ENCODE measurements around the gene EGFR.

DNA sequence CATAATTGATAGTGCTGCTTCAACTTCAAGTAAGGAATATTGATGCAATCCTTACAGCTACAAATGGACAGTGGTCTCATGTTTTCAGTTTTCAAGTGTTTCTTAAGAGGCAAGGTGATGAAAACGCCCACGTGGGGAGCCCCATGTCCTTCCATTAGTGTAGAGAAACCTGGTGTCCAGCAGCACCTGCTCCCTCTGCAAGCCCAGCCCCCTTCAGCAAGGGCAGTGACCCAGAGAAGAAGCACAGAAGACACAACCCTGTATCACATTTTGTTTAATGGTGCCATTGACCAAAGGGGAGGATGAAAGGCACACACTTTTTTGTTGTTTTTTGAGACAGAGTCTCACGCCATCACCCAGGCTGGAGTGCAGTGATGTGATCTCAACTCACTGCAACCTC lies 143.7 kb downstream of the EGFR start:
- TF ChIP-seq SREBF2 (IDR thresholded peaks at IDR 0.05) (no peak), RARB (CRISPR knock-in tag; IDR thresholded peaks at IDR 0.05) (no peak), RAD21 (conservative IDR thresholded peaks at IDR 0.05 in 1 of 2, IDR thresholded peaks at IDR 0.05 in 1 of 2) (no peak), POLR2A (IDR thresholded peaks at IDR 0.05; ENCODE audit: low read length) (no peak), EP300 (IDR thresholded peaks at IDR 0.05) (no peak), MAFK (IDR thresholded peaks at IDR 0.05; ENCODE audit: partially characterized antibody) (no peak), CHD2 (IDR thresholded peaks at IDR 0.05; ENCODE audit: low read length, partially characterized antibody) (no peak), CEBPB (IDR thresholded peaks at IDR 0.05) (no peak), KDM1A (IDR thresholded peaks at IDR 0.05; ENCODE audit: low read depth) (no peak), POLR2AphosphoS2 (conservative IDR thresholded peaks at IDR 0.05; ENCODE audit: low read length) (no peak)
- TF ChIP-seq, protein P1, sequence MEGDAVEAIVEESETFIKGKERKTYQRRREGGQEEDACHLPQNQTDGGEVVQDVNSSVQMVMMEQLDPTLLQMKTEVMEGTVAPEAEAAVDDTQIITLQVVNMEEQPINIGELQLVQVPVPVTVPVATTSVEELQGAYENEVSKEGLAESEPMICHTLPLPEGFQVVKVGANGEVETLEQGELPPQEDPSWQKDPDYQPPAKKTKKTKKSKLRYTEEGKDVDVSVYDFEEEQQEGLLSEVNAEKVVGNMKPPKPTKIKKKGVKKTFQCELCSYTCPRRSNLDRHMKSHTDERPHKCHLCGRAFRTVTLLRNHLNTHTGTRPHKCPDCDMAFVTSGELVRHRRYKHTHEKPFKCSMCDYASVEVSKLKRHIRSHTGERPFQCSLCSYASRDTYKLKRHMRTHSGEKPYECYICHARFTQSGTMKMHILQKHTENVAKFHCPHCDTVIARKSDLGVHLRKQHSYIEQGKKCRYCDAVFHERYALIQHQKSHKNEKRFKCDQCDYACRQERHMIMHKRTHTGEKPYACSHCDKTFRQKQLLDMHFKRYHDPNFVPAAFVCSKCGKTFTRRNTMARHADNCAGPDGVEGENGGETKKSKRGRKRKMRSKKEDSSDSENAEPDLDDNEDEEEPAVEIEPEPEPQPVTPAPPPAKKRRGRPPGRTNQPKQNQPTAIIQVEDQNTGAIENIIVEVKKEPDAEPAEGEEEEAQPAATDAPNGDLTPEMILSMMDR (IDR thresholded peaks at IDR 0.05) = no peak
- TF ChIP-seq, protein P2, sequence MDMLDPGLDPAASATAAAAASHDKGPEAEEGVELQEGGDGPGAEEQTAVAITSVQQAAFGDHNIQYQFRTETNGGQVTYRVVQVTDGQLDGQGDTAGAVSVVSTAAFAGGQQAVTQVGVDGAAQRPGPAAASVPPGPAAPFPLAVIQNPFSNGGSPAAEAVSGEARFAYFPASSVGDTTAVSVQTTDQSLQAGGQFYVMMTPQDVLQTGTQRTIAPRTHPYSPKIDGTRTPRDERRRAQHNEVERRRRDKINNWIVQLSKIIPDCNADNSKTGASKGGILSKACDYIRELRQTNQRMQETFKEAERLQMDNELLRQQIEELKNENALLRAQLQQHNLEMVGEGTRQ (IDR thresholded peaks at IDR 0.05) = no peak
- TF ChIP-seq, protein P3, sequence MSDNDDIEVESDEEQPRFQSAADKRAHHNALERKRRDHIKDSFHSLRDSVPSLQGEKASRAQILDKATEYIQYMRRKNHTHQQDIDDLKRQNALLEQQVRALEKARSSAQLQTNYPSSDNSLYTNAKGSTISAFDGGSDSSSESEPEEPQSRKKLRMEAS (IDR thresholded peaks at IDR 0.05) = no peak
- TF ChIP-seq, protein P4, sequence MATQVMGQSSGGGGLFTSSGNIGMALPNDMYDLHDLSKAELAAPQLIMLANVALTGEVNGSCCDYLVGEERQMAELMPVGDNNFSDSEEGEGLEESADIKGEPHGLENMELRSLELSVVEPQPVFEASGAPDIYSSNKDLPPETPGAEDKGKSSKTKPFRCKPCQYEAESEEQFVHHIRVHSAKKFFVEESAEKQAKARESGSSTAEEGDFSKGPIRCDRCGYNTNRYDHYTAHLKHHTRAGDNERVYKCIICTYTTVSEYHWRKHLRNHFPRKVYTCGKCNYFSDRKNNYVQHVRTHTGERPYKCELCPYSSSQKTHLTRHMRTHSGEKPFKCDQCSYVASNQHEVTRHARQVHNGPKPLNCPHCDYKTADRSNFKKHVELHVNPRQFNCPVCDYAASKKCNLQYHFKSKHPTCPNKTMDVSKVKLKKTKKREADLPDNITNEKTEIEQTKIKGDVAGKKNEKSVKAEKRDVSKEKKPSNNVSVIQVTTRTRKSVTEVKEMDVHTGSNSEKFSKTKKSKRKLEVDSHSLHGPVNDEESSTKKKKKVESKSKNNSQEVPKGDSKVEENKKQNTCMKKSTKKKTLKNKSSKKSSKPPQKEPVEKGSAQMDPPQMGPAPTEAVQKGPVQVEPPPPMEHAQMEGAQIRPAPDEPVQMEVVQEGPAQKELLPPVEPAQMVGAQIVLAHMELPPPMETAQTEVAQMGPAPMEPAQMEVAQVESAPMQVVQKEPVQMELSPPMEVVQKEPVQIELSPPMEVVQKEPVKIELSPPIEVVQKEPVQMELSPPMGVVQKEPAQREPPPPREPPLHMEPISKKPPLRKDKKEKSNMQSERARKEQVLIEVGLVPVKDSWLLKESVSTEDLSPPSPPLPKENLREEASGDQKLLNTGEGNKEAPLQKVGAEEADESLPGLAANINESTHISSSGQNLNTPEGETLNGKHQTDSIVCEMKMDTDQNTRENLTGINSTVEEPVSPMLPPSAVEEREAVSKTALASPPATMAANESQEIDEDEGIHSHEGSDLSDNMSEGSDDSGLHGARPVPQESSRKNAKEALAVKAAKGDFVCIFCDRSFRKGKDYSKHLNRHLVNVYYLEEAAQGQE (IDR thresholded peaks at IDR 0.05) = no peak

Measured in A549 (cell line).